Breast epithelium (tissue), 3 donors: ENCODE data around the gene CFL2.
A peak's percentile ranks its signal among the peaks of the same experiment; 100 is the strongest.

Experiments
- CTCF ChIP-seq, 3 donors: fragments of 450-650 bp; IDR thresholded peaks; one replicate each; pipeline ENCODE4 v1.5.1; 2016 to 2017; ENCODE audit warnings: antibody characterized with exemption in 3 of 3, mild to moderate bottlenecking in 3 of 3, moderate library complexity in 3 of 3
- POLR2A ChIP-seq: fragments of 450-650 bp; IDR thresholded peaks from one replicate; pipeline ENCODE4 v1.6.1; 2016; ENCODE audit warnings: antibody characterized with exemption, mild to moderate bottlenecking, moderate library complexity
- POLR2AphosphoS5 ChIP-seq, 3 donors: sonication (generic); formaldehyde crosslinking; IDR thresholded peaks; one replicate each; pipeline ENCODE4 v1.6.1; 2017; ENCODE audit warnings: antibody characterized with exemption in 3 of 3

- no peak for TF ChIP-seq POLR2A
- peak; percentile 61 to 71 (median 63) for TF ChIP-seq CTCF (IDR thresholded peaks at IDR 0.05)
- TF ChIP-seq POLR2AphosphoS5 (IDR thresholded peaks at IDR 0.05): no peak
These were observed 8.5 kb upstream of the CFL2 start for GRCh38 chr14:34722723-34723545.
